Smooth muscle cell (in vitro differentiated cells): Measurements from ENCODE around the gene TIGD1. TPM values are rescaled to one million over a fixed set of nuclear protein-coding genes. Genes with fewer than 3 reads are reported as not detected.

Experiments
- DNase-seq: peaks from one replicate; lab custom pipeline; 2025; ENCODE audit not compliant: unreplicated experiment; lab: John Stamatoyannopoulos, UW
- H2AFZ ChIP-seq: fragments of 200-600 bp; sonication (generic); 2 replicates; pipeline ENCODE4 v1.6.0; 2016; ENCODE audit warnings: antibody characterized with exemption, low read depth, mild to moderate bottlenecking
- H3F3A ChIP-seq: fragments of 200-600 bp; sonication (generic); 2 replicates; pipeline ENCODE4 v1.6.0; 2017; ENCODE audit warnings: antibody characterized with exemption, low read depth
- H3K27ac ChIP-seq: fragments of 200-600 bp; sonication (generic); 2 replicates; pipeline ENCODE4 v1.5.1; 2016; ENCODE audit warnings: low read depth, mild to moderate bottlenecking
- H3K27me3 ChIP-seq: fragments of 200-600 bp; sonication (generic); 2 replicates; pipeline ENCODE4 v1.6.1; 2016; ENCODE audit warnings: low read depth, mild to moderate bottlenecking
- H3K36me3 ChIP-seq: fragments of 200-600 bp; sonication (generic); 2 replicates; pipeline ENCODE4 v1.5.1; 2016; ENCODE audit warnings: low read depth
- H3K4me1 ChIP-seq: fragments of 200-600 bp; sonication (generic); 2 replicates; pipeline ENCODE4 v1.5.1; 2016; ENCODE audit warnings: low read depth
- H3K4me2 ChIP-seq: fragments of 200-600 bp; sonication (generic); 2 replicates; pipeline ENCODE4 v1.6.0; 2016; ENCODE audit warnings: mild to moderate bottlenecking
- H3K4me3 ChIP-seq: fragments of 200-600 bp; sonication (generic); 2 replicates; pipeline ENCODE4 v1.5.1; 2016; ENCODE audit warnings: mild to moderate bottlenecking
- H3K79me2 ChIP-seq: fragments of 200-600 bp; sonication (generic); 2 replicates; pipeline ENCODE4 v1.6.0; 2016; ENCODE audit warnings: low read depth, mild to moderate bottlenecking
- H3K9ac ChIP-seq: fragments of 200-600 bp; sonication (generic); 2 replicates; pipeline ENCODE4 v1.6.0; 2016; ENCODE audit warnings: low read depth
- H3K9me3 ChIP-seq: fragments of 200-600 bp; sonication (generic); replicated peaks from 2 replicates; pipeline ENCODE4 v1.5.1; 2016; ENCODE audit warnings: low read depth
- H4K20me1 ChIP-seq: fragments of 200-600 bp; sonication (generic); 2 replicates; pipeline ENCODE4 v1.6.0; 2016; ENCODE audit warnings: low read depth
- whole genome bisulfite sequencing: methylation state at CpG from one replicate; pipeline ENCODE4 v1.1.7; 2016; ENCODE audit warnings: low lambda C conversion rate; 5-methylcytosine and 5-hydroxymethylcytosine counted together
- polyA plus RNA-seq: library from polyadenylated mRNA; unstranded; fragments of >200 nt; fragmentation: Nextera tagmentation; extraction: Ambion mirVana; gene quantifications from 2 replicates; pipeline ENCODE4 v1.2.1, GENCODE V29; 2016
- total RNA-seq: library from RNA; depleted of rRNA; stranded (reverse); fragments of >200 nt; gene quantifications from 2 replicates; pipeline ENCODE4 v1.2.3, GENCODE V29; 2014
- TF ChIP-seq, protein P1 (sequence below): fragments of 200-600 bp; sonication (generic); IDR thresholded peaks from 2 replicates; pipeline ENCODE4 v1.5.1; 2017; ENCODE audit warnings: borderline replicate concordance, mild to moderate bottlenecking, antibody characterized with exemption; ENCODE audit not compliant: insufficient read depth, poor library complexity, severe bottlenecking

Gene TIGD1
- total and polyA plus RNA-seq, 2 experiments from 2014 or later: 2.9 to 8.1 TPM

DNA sequence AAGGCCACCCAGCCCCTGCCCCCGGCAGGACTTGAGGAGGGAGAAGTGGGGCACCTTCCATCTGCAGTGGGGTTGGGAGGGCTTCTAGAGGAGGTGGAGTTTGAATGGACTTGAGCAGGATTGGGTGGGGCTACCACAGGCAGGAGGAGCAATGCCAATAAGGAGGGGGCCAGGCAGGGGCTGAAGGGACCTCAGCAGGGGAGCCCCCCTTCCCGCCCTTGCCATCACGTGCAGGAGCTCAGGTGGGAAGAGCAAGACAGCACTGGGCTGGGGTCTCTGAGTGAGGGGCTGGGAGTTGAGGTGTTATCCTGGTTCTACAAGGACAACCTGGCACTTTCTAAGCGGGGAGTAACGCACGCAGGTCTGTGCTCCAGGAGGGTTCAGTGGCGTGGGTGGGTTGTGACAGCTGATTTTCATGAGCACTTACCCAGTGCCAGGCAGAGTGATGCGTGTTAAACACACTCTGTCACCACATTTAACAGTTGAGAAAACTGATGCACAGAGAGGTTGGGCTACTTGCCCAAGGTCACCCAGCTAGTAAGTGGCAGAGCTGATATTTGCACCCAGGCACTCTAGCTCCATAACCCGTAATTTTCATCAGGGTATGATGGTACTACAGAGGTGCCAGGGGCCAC, 19.6 kb downstream of the TIGD1 start:
- no peak overlapping the region for H3K4me3 ChIP-seq
- H3K79me2 ChIP-seq: no peaks in the 10 kb centered on the region
- no peak overlapping the region for H3K9ac ChIP-seq
- H3F3A ChIP-seq: no peaks in the 10 kb centered on the region
- no peak overlapping the region for H2AFZ ChIP-seq
- TF ChIP-seq, protein P1, sequence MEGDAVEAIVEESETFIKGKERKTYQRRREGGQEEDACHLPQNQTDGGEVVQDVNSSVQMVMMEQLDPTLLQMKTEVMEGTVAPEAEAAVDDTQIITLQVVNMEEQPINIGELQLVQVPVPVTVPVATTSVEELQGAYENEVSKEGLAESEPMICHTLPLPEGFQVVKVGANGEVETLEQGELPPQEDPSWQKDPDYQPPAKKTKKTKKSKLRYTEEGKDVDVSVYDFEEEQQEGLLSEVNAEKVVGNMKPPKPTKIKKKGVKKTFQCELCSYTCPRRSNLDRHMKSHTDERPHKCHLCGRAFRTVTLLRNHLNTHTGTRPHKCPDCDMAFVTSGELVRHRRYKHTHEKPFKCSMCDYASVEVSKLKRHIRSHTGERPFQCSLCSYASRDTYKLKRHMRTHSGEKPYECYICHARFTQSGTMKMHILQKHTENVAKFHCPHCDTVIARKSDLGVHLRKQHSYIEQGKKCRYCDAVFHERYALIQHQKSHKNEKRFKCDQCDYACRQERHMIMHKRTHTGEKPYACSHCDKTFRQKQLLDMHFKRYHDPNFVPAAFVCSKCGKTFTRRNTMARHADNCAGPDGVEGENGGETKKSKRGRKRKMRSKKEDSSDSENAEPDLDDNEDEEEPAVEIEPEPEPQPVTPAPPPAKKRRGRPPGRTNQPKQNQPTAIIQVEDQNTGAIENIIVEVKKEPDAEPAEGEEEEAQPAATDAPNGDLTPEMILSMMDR: no peak
- H4K20me1 ChIP-seq: no peaks in the 10 kb centered on the region
- H3K27ac ChIP-seq: no peak overlapping the region
- DNase-seq: no peak
- no peaks in the 10 kb centered on the region for H3K27me3 ChIP-seq
- no peaks in the 10 kb centered on the region for H3K36me3 ChIP-seq
- H3K9me3 ChIP-seq: no peaks in the 10 kb centered on the region
- no peak overlapping the region for H3K4me2 ChIP-seq
- 85% methylated on average over 9 of the region's 9 CpGs for WGBS
- H3K4me1 ChIP-seq: no peaks in the 10 kb centered on the region

DNA sequence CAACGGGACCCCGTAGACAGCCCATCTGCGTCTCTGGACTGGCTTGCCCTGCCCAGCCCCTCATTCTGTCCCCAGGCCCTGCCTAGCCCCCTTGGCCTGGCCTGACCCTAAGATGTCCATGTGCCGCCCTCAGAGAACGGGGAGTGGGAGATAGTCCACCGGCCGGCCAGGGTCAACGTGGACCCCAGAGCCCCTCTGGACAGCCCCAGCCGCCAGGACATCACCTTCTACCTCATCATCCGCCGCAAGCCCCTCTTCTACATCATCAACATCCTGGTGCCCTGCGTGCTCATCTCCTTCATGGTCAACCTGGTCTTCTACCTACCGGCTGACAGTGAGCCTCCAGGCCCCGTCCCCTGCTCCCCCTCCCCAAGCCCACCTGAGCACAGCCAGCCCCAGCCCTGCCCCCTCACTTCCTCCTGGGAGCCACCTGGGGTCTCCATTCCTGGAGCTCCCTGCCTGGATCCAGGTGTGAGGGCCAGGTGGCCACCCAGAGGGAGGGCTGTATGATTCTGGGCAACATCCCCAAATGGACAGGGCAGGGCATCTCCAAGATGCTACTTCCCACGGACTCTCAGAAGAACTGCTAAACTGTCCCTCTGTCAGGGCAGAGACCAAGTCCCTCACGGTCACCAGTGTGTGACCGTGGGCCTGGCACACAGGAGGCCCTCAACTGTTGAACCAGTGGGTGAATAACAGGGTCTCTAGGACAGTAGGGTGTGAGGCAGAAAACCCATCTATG, 20.4 kb downstream of the TIGD1 start:
- Histone ChIP-seq H3K4me2 (no peak overlapping the region), H4K20me1 (no peaks in the 10 kb centered on the region), H3K27me3 (no peaks in the 10 kb centered on the region), H3K4me1 (peaks cover 4% of the 10 kb centered on the region), H3K36me3 (no peaks in the 10 kb centered on the region), H3K9ac (no peak overlapping the region), H3K4me3 (no peak overlapping the region), H3K9me3 (no peaks in the 10 kb centered on the region), H2AFZ (no peak overlapping the region), H3K27ac (no peak overlapping the region), H3K79me2 (no peaks in the 10 kb centered on the region), H3F3A (no peaks in the 10 kb centered on the region)
- no peak for DNase-seq
- 97% methylated on average over 16 of the region's 17 CpGs for WGBS
- TF ChIP-seq, protein P1: no peak

DNA sequence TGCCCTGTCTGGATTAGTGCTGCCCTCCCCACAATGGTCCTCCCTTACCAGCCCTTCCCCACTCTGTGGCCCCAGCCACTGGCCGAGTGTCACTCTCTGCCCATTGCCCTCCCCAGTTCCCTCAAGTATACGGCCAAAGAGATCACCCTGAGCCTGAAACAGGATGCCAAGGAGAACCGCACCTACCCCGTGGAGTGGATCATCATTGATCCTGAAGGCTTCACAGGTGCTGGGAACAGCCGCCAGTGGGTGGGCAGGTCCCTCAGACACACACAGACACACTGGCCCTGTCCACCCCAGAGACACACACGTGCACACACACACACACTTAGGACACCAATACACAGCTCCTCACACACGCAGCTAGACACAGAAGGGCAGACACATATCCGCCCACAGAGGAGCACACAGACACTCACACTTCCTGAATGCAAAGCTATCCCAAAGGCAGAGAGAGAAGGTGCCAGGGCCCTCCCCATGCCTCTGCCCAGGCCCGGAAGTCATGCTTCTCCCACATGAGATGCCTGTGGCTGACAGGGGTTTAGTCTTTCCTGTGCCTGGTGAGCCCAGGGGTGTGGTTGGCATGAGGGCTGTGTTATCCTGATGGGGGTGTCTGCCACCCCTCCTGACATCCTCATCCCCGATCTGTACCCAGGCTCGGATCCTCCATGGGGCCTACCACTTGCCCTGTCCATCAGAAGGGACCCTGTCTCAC, 21.5 kb downstream of the TIGD1 start:
- Histone ChIP-seq H3K4me3 (no peak overlapping the region), H3K27me3 (peaks cover 10% of the 10 kb centered on the region), H3K27ac (no peak overlapping the region), H3K79me2 (no peaks in the 10 kb centered on the region), H3K36me3 (no peaks in the 10 kb centered on the region), H3K9ac (no peak overlapping the region), H4K20me1 (no peaks in the 10 kb centered on the region), H3K9me3 (no peaks in the 10 kb centered on the region), H3F3A (no peaks in the 10 kb centered on the region), H3K4me2 (no peak overlapping the region), H2AFZ (no peak overlapping the region), H3K4me1 (peaks cover 4% of the 10 kb centered on the region)
- TF ChIP-seq, protein P1: no peak
- 86% methylated on average over 11 of the region's 11 CpGs for WGBS
- DNase-seq: no peak
